ENCODE measurements around the gene MPEG1. TPM values are rescaled to one million over a fixed set of nuclear protein-coding genes. Genes with fewer than 3 reads are reported as not detected.

The MPEG1 gene
- total RNA-seq, 1 experiment from 2014 or later = not detected

DNA sequence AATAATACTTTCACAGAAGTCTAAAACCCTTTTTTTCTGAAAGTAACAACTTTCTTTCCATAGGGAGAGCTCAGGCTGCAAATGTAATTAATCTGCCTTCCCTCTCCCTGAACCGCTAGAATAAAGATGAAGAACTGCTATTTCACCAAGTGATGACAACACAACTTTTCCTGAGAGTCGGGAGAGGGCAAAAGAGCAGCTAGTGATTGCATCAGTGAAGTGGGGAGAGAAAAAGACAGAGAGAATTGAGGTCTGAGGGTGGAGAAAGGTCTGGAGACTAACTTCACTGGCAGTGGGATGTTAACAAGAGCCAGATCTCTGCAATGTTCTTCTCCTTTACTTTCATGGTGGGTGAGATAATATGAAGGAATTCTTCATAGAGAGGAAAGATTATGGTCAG lies 10.9 kb upstream of the MPEG1 start:
- no peak overlapping the region for H2AK5ac ChIP-seq (ENCODE audit: insufficient read length, low read length)
- H3K4me1 ChIP-seq (ENCODE audit: insufficient read depth, low read length) = no peaks in the 10 kb centered on the region
- H3K4me3 Mint-ChIP-seq = no peak overlapping the region
- H3K23me2 ChIP-seq (ENCODE audit: insufficient read length, low read depth, low read length, poor library complexity, severe bottlenecking) = no peaks in the 10 kb centered on the region
- H3K9me3 Mint-ChIP-seq = peaks cover 2 to 3% of the 10 kb centered on the region in 2 experiments; a peak in 1 of 5 replicates
- H3K36me3 Mint-ChIP-seq (ENCODE audit: insufficient read depth in 1 of 3, low read depth in 3 of 3) = no peaks in the 10 kb centered on the region; a peak in 1 of 7 replicates
- H4K5ac ChIP-seq (ENCODE audit: insufficient read length, low read depth, low read length) = no peak overlapping the region
- H4K91ac ChIP-seq (ENCODE audit: insufficient read length, low read depth, low read length) = no peak overlapping the region
- no peak overlapping the region for H2BK20ac ChIP-seq (ENCODE audit: low read depth, low read length, poor library complexity, severe bottlenecking)
- H2BK120ac ChIP-seq (ENCODE audit: low read depth, low read length, poor library complexity, severe bottlenecking) = no peak overlapping the region
- no peak overlapping the region for H3K9ac ChIP-seq (ENCODE audit: extremely low read depth, insufficient read length, low read length)
- H4K8ac ChIP-seq (replicated peaks; ENCODE audit: insufficient read length, low read depth, low read length) = no peak overlapping the region
- no peak overlapping the region for H3K4ac ChIP-seq (ENCODE audit: low read depth, low read length)
- H3K27me3 ChIP-seq (ENCODE audit: insufficient read depth, low read length) = no peaks in the 10 kb centered on the region
- H3K4me2 ChIP-seq (ENCODE audit: insufficient read depth, insufficient read length, low read length) = no peak overlapping the region
- H2BK15ac ChIP-seq (ENCODE audit: low read depth, low read length) = no peak overlapping the region
- TF ChIP-seq, protein P1, sequence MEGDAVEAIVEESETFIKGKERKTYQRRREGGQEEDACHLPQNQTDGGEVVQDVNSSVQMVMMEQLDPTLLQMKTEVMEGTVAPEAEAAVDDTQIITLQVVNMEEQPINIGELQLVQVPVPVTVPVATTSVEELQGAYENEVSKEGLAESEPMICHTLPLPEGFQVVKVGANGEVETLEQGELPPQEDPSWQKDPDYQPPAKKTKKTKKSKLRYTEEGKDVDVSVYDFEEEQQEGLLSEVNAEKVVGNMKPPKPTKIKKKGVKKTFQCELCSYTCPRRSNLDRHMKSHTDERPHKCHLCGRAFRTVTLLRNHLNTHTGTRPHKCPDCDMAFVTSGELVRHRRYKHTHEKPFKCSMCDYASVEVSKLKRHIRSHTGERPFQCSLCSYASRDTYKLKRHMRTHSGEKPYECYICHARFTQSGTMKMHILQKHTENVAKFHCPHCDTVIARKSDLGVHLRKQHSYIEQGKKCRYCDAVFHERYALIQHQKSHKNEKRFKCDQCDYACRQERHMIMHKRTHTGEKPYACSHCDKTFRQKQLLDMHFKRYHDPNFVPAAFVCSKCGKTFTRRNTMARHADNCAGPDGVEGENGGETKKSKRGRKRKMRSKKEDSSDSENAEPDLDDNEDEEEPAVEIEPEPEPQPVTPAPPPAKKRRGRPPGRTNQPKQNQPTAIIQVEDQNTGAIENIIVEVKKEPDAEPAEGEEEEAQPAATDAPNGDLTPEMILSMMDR (conservative IDR thresholded peaks at IDR 0.05) = no peak
- WGBS (ENCODE audit: extremely low coverage, insufficient read length, low lambda C conversion rate) = no CpG with 5 or more reads among the region's 2 CpGs
- no peak overlapping the region for H3K27ac ChIP-seq (ENCODE audit: insufficient read length, low read depth, low read length)
- H3K79me2 ChIP-seq (ENCODE audit: insufficient read depth, low read length) = no peaks in the 10 kb centered on the region
- H3K18ac ChIP-seq (ENCODE audit: insufficient read length, low read depth, low read length) = no peak overlapping the region
- H3K27me3 Mint-ChIP-seq (ENCODE audit: low read depth) = no peaks in the 10 kb centered on the region; the same call in 1 of the 2 replicates
- no peaks in the 10 kb centered on the region for H4K20me1 ChIP-seq (ENCODE audit: control insufficient read depth, insufficient read depth, insufficient read length)
- H3K79me1 ChIP-seq (ENCODE audit: insufficient read depth, low read depth, low read length, poor library complexity, severe bottlenecking) = no peaks in the 10 kb centered on the region
- no peak overlapping the region; a peak in 1 of 7 replicates for H3K27ac Mint-ChIP-seq
- H3K4me1 Mint-ChIP-seq = no peaks in the 10 kb centered on the region
- no peak overlapping the region for H3K56ac ChIP-seq (ENCODE audit: insufficient read length, low read depth, low read length)
- H3K9me3 ChIP-seq (ENCODE audit: control insufficient read depth, low read depth, low read length) = no peaks in the 10 kb centered on the region
- H2AFZ ChIP-seq (ENCODE audit: low read length) = no peak overlapping the region
- H3K14ac ChIP-seq (ENCODE audit: insufficient read depth, low read length) = no peak overlapping the region
- H3K23ac ChIP-seq (ENCODE audit: insufficient read length, low read depth, low read length) = no peak overlapping the region
- no peak overlapping the region for H3T11ph ChIP-seq (ENCODE audit: low read length)
- H2BK5ac ChIP-seq (ENCODE audit: insufficient read length, low read length) = no peak overlapping the region
- no peak for DNase-seq
- H2BK12ac ChIP-seq (ENCODE audit: insufficient read length, low read depth, low read length) = no peak overlapping the region
